HG03196 (cell line): ENCODE results near the gene SKA2.
A peak's percentile ranks its signal among the peaks of the same experiment; 100 is the strongest.
"Not testable (repeated sequence)": the region's sequence is repeated elsewhere in the genome, so short reads cannot be mapped to it uniquely, and the experiment has no call there.

ENCODE experiments used
- ATAC-seq: cut with Tn5 transposase; IDR thresholded peaks from one replicate; pipeline ENCODE4 v1.9.1; 2021; ENCODE audit not compliant: unreplicated experiment

The SKA2 gene

GRCh38 chr17:59154721-59155438 is at the start of gene SKA2:
Gene SKA2, minus strand, starts transcription at chr17:59155186. Its CDS starts 23 bp downstream, at chr17:59155163.
- ATAC-seq: peak; percentile 80

- ATAC-seq: no peak
Observed at GRCh38 chr17:59202320-59202719, 47.3 kb upstream of the SKA2 start.

- ATAC-seq: no peak
Observed at GRCh38 chr17:59199398-59199797, 44.4 kb upstream of the SKA2 start.

- ATAC-seq: no peak
Observed at GRCh38 chr17:59193336-59193862, 38.4 kb upstream of the SKA2 start.

GRCh38 chr17:59190806-59191205 is 35.8 kb upstream of the SKA2 start:
- ATAC-seq: no peak

GRCh38 chr17:59186850-59187249 is 31.9 kb upstream of the SKA2 start:
- ATAC-seq: no peak

GRCh38 chr17:59185997-59186396 is 31.0 kb upstream of the SKA2 start:
- no peak for ATAC-seq

GRCh38 chr17:59181481-59181880 is 26.5 kb upstream of the SKA2 start:
- ATAC-seq: no peak

- ATAC-seq: no peak
Observed at GRCh38 chr17:59180626-59181025, 25.6 kb upstream of the SKA2 start.

- not testable (repeated sequence) for ATAC-seq
Observed at GRCh38 chr17:59179601-59180000, 24.6 kb upstream of the SKA2 start.

GRCh38 chr17:59178266-59178985 is 23.4 kb upstream of the SKA2 start:
- ATAC-seq: no peak

GRCh38 chr17:59175076-59175475 is 20.1 kb upstream of the SKA2 start:
- no peak for ATAC-seq

- ATAC-seq: no peak
Observed at GRCh38 chr17:59174671-59175070, 19.7 kb upstream of the SKA2 start.

GRCh38 chr17:59172436-59173004 is 17.5 kb upstream of the SKA2 start:
- ATAC-seq: no peak

GRCh38 chr17:59167571-59168001 is 12.6 kb upstream of the SKA2 start:
- no peak for ATAC-seq

- ATAC-seq: no peak
Observed at GRCh38 chr17:59165933-59166342, 11.0 kb upstream of the SKA2 start.

- ATAC-seq: no peak
Observed at GRCh38 chr17:59161477-59161876, 6.5 kb upstream of the SKA2 start.

- ATAC-seq: no peak
Observed at GRCh38 chr17:59160157-59161025, 5.4 kb upstream of the SKA2 start.

GRCh38 chr17:59155439-59156177 is 622 bp upstream of the SKA2 start, which contains the start of gene PRR11:
Gene PRR11, plus strand, starts transcription at chr17:59155746. Its CDS starts 14,007 bp downstream, at chr17:59169753.
- peak; percentile 81 for ATAC-seq

GRCh38 chr17:59154292-59154720 is 680 bp downstream of the SKA2 start:
- no peak for ATAC-seq
